HL-60 (cell line): ENCODE results near the gene KRT74.

ENCODE experiments used
- POLR2AphosphoS5 ChIP-seq: IDR thresholded peaks from 2 replicates; pipeline ENCODE4 v1.6.1; 2012; ENCODE audit warnings: low read depth
- TF ChIP-seq, protein P1 (sequence below): IDR thresholded peaks from one replicate; pipeline ENCODE4 v1.5.1; 2011; ENCODE audit warnings: low read length, control low read depth, inconsistent platforms; ENCODE audit not compliant: insufficient read depth

DNA sequence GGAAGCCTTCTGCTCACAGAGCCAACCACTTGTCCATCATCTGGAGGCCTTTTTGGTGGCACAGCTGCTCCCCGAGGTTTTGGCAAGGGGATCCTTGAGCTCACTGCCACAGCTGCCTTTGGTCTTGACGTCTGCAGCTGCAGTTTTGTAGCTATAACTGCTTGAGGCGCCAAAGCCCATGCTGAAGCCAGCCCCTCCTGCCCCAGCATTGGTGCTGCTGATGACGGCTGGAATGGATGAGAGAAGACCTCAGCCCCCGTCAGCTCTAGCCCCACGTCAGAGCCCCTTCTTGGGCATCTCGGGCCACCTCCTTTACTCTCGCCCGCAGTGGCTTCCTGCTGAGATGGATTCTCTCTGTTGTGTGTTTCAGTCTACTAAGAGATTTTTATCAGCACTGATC, 12.3 kb upstream of the KRT74 start:
- TF ChIP-seq, protein P1, sequence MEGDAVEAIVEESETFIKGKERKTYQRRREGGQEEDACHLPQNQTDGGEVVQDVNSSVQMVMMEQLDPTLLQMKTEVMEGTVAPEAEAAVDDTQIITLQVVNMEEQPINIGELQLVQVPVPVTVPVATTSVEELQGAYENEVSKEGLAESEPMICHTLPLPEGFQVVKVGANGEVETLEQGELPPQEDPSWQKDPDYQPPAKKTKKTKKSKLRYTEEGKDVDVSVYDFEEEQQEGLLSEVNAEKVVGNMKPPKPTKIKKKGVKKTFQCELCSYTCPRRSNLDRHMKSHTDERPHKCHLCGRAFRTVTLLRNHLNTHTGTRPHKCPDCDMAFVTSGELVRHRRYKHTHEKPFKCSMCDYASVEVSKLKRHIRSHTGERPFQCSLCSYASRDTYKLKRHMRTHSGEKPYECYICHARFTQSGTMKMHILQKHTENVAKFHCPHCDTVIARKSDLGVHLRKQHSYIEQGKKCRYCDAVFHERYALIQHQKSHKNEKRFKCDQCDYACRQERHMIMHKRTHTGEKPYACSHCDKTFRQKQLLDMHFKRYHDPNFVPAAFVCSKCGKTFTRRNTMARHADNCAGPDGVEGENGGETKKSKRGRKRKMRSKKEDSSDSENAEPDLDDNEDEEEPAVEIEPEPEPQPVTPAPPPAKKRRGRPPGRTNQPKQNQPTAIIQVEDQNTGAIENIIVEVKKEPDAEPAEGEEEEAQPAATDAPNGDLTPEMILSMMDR, result no peak
- no peak for TF ChIP-seq POLR2AphosphoS5
